Neural cell (in vitro differentiated cells): ENCODE data around the gene DCBLD1. TPM values are rescaled to one million over a fixed set of nuclear protein-coding genes. Genes with fewer than 3 reads are reported as not detected.

Source experiments
- H2AFZ ChIP-seq: fragments of 200-600, 300-800 bp; sonication (generic), shearing (Covaris generic); 2 replicates; pipeline ENCODE4 v1.6.0; 2014; ENCODE audit warnings: low read depth, mild to moderate bottlenecking, antibody characterized with exemption, low read length, moderate library complexity
- H3F3A ChIP-seq: fragments of 200-600 bp; shearing (Covaris generic); 2 replicates; pipeline ENCODE4 v1.6.1; 2016; ENCODE audit warnings: mild to moderate bottlenecking, moderate library complexity, mixed read lengths, antibody characterized with exemption, low read length; ENCODE audit not compliant: insufficient read depth, poor library complexity, severe bottlenecking
- H3K27ac ChIP-seq: fragments of 200-600, 300-800 bp; sonication (generic), shearing (Covaris generic); 2 replicates; pipeline ENCODE4 v1.5.1; 2014; ENCODE audit warnings: mild to moderate bottlenecking, low read length, moderate library complexity
- H3K27me3 ChIP-seq: fragments of 300-800, 200-600 bp; sonication (generic), shearing (Covaris generic); 2 replicates; pipeline ENCODE4 v1.6.0; 2014; ENCODE audit warnings: mild to moderate bottlenecking, low read depth, low read length, moderate library complexity; ENCODE audit not compliant: insufficient read depth
- H3K36me3 ChIP-seq: fragments of 300-800, 200-600 bp; sonication (generic), shearing (Covaris generic); 2 replicates; pipeline ENCODE4 v1.5.1; 2014; ENCODE audit warnings: mild to moderate bottlenecking, antibody characterized with exemption, low read length, moderate library complexity; ENCODE audit not compliant: insufficient read depth
- H3K4me2 ChIP-seq: fragments of 300-800, 200-600 bp; sonication (generic), shearing (Covaris generic); 2 replicates; pipeline ENCODE4 v1.6.0; 2014; ENCODE audit warnings: mild to moderate bottlenecking, low read length
- H3K4me3 ChIP-seq: fragments of 300-800, 200-600 bp; sonication (generic), shearing (Covaris generic); 2 replicates; pipeline ENCODE4 v1.5.1; 2014; ENCODE audit warnings: mild to moderate bottlenecking, low read length, moderate library complexity
- H3K79me2 ChIP-seq: fragments of 200-600 bp; shearing (Covaris generic); replicated peaks from 2 replicates; pipeline ENCODE4 v1.6.0; 2014; ENCODE audit warnings: mild to moderate bottlenecking, low read length, moderate library complexity; ENCODE audit not compliant: insufficient read depth
- H3K9ac ChIP-seq: fragments of 300-800, 200-600 bp; sonication (generic), shearing (Covaris generic); 2 replicates; pipeline ENCODE4 v1.6.1; 2016; ENCODE audit warnings: mild to moderate bottlenecking, low read length, mixed read lengths
- H3K9me2 ChIP-seq: fragments of 200-600 bp; shearing (Covaris generic); 2 replicates; pipeline ENCODE4 v1.6.1; 2016; ENCODE audit warnings: mild to moderate bottlenecking, low read length, mixed read lengths; ENCODE audit not compliant: insufficient read depth
- H3K9me3 ChIP-seq: fragments of 200-600, 300-800 bp; sonication (generic), shearing (Covaris generic); 2 replicates; pipeline ENCODE4 v1.6.1; 2016; ENCODE audit warnings: mild to moderate bottlenecking, mixed run types, low read length, moderate library complexity, mixed read lengths
- H4K20me1 ChIP-seq: fragments of 200-600 bp; shearing (Covaris generic); 2 replicates; pipeline ENCODE4 v1.6.1; 2016; ENCODE audit warnings: mild to moderate bottlenecking, mixed run types; ENCODE audit not compliant: insufficient read depth
- EP300 ChIP-seq: fragments of 450-650 bp; conservative IDR thresholded peaks from 2 replicates; pipeline ENCODE4 v1.6.1; 2014; ENCODE audit warnings: antibody characterized with exemption, mild to moderate bottlenecking, moderate library complexity; ENCODE audit not compliant: poor library complexity, severe bottlenecking
- EZH2 ChIP-seq: fragments of 200-600, 300-800 bp; shearing (Covaris generic), sonication (generic); IDR thresholded peaks from 2 replicates; pipeline ENCODE4 v1.6.1; 2014; ENCODE audit warnings: antibody characterized with exemption, low read length, borderline replicate concordance, mild to moderate bottlenecking; ENCODE audit not compliant: insufficient read depth, poor library complexity, severe bottlenecking
- MXI1 ChIP-seq: fragments of 450-650 bp; conservative IDR thresholded peaks from 2 replicates; pipeline ENCODE4 v1.6.1; 2014; ENCODE audit warnings: antibody characterized with exemption, mild to moderate bottlenecking; ENCODE audit not compliant: poor library complexity, severe bottlenecking
- POLR2AphosphoS5 ChIP-seq: IDR thresholded peaks from 2 replicates; pipeline ENCODE4 v1.6.1; 2012
- RAD21 ChIP-seq: fragments of 450-650 bp; conservative IDR thresholded peaks from 2 replicates; pipeline ENCODE4 v1.6.1; 2014; ENCODE audit warnings: antibody characterized with exemption, mild to moderate bottlenecking, moderate library complexity
- SMC3 ChIP-seq: fragments of 450-650 bp; conservative IDR thresholded peaks from 2 replicates; pipeline ENCODE4 v1.6.1; 2014; ENCODE audit warnings: antibody characterized with exemption, mild to moderate bottlenecking, moderate library complexity; ENCODE audit not compliant: poor library complexity
- TAF1 ChIP-seq: IDR thresholded peaks from 2 replicates; pipeline ENCODE4 v1.6.1; 2012; ENCODE audit warnings: low read depth
- polyA plus RNA-seq: library from polyadenylated mRNA; depleted of rRNA; stranded (reverse); fragments of >200 nt; gene quantifications from 2 replicates; pipeline ENCODE4 v1.2.3, GENCODE V29; 2014
- TF ChIP-seq, protein P1 (sequence below): fragments of 450-650 bp; IDR thresholded peaks from 2 replicates; pipeline ENCODE4 v1.5.1; 2014; ENCODE audit warnings: antibody characterized with exemption, mild to moderate bottlenecking, moderate library complexity; ENCODE audit not compliant: poor library complexity, severe bottlenecking
- TF ChIP-seq, protein P2 (sequence below): IDR thresholded peaks from 2 replicates; pipeline ENCODE4 v1.6.1; 2012; ENCODE audit warnings: borderline replicate concordance

DCBLD1 gene
- polyA plus RNA-seq, 1 donor from 2014 or later = 11.4 TPM

DNA sequence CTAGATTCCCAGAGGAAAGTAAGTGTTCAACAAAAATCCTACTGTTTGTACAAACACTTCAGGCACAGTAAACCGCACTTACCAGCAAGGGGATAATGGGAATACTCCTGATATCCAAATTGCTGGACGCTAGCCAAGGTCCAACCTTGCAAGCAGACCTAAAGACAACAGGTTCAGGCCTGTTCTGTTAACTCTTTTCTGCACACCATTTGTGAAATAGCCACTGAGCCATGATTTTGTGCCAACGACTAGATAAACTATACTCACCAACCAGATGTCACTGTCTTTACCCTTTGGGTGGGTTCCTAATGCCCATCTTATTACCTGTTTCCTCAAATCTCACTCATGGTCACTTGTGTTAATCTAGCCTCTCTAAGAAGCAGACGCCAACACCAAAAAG lies 76.3 kb downstream of the DCBLD1 start:
- H3F3A ChIP-seq = no peaks in the 10 kb centered on the region
- H2AFZ ChIP-seq = no peak overlapping the region
- no peaks in the 10 kb centered on the region for H3K79me2 ChIP-seq
- no peaks in the 10 kb centered on the region for H3K36me3 ChIP-seq
- no peak overlapping the region for H3K4me3 ChIP-seq
- no peak for TF ChIP-seq EP300
- TF ChIP-seq POLR2AphosphoS5 = no peak
- TF ChIP-seq TAF1 = no peak
- TF ChIP-seq, protein P1, sequence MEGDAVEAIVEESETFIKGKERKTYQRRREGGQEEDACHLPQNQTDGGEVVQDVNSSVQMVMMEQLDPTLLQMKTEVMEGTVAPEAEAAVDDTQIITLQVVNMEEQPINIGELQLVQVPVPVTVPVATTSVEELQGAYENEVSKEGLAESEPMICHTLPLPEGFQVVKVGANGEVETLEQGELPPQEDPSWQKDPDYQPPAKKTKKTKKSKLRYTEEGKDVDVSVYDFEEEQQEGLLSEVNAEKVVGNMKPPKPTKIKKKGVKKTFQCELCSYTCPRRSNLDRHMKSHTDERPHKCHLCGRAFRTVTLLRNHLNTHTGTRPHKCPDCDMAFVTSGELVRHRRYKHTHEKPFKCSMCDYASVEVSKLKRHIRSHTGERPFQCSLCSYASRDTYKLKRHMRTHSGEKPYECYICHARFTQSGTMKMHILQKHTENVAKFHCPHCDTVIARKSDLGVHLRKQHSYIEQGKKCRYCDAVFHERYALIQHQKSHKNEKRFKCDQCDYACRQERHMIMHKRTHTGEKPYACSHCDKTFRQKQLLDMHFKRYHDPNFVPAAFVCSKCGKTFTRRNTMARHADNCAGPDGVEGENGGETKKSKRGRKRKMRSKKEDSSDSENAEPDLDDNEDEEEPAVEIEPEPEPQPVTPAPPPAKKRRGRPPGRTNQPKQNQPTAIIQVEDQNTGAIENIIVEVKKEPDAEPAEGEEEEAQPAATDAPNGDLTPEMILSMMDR = no peak
- TF ChIP-seq, protein P2, sequence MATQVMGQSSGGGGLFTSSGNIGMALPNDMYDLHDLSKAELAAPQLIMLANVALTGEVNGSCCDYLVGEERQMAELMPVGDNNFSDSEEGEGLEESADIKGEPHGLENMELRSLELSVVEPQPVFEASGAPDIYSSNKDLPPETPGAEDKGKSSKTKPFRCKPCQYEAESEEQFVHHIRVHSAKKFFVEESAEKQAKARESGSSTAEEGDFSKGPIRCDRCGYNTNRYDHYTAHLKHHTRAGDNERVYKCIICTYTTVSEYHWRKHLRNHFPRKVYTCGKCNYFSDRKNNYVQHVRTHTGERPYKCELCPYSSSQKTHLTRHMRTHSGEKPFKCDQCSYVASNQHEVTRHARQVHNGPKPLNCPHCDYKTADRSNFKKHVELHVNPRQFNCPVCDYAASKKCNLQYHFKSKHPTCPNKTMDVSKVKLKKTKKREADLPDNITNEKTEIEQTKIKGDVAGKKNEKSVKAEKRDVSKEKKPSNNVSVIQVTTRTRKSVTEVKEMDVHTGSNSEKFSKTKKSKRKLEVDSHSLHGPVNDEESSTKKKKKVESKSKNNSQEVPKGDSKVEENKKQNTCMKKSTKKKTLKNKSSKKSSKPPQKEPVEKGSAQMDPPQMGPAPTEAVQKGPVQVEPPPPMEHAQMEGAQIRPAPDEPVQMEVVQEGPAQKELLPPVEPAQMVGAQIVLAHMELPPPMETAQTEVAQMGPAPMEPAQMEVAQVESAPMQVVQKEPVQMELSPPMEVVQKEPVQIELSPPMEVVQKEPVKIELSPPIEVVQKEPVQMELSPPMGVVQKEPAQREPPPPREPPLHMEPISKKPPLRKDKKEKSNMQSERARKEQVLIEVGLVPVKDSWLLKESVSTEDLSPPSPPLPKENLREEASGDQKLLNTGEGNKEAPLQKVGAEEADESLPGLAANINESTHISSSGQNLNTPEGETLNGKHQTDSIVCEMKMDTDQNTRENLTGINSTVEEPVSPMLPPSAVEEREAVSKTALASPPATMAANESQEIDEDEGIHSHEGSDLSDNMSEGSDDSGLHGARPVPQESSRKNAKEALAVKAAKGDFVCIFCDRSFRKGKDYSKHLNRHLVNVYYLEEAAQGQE = no peak
- no peak for TF ChIP-seq MXI1
- TF ChIP-seq SMC3 = no peak
- no peak for TF ChIP-seq RAD21
- no peaks in the 10 kb centered on the region for H3K9me3 ChIP-seq
- H4K20me1 ChIP-seq = no peaks in the 10 kb centered on the region
- no peak overlapping the region for H3K4me2 ChIP-seq
- H3K9me2 ChIP-seq = no peaks in the 10 kb centered on the region
- no peaks in the 10 kb centered on the region for H3K27me3 ChIP-seq
- no peak overlapping the region for H3K27ac ChIP-seq
- no peak overlapping the region for H3K9ac ChIP-seq

DNA sequence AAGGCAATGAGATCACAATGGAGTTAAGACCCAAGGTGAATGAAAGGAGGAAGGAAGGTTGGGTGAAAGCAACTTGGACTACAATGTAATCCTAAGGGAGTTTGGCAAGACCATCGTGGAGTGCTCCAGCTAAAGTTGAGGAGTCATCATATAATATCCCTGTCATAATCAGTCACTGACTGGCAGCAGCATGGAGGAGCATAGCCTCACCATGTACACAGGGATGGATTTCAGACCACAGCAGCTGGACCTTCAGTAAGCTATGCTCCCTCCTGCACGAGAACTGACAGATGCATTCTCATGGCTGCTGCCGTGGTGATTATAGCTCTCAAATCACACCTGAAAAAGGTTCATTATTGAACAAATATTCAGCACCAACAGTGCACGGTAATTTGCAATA lies 76.8 kb downstream of the DCBLD1 start:
- Histone ChIP-seq H3K27ac (no peak overlapping the region), H3F3A (no peaks in the 10 kb centered on the region), H3K9ac (no peak overlapping the region), H3K79me2 (no peaks in the 10 kb centered on the region), H3K36me3 (no peaks in the 10 kb centered on the region), H3K9me3 (no peaks in the 10 kb centered on the region), H2AFZ (no peak overlapping the region), H3K4me3 (no peak overlapping the region), H3K4me2 (no peak overlapping the region), H3K27me3 (no peaks in the 10 kb centered on the region), H4K20me1 (no peaks in the 10 kb centered on the region), H3K9me2 (no peaks in the 10 kb centered on the region)
- TF ChIP-seq TAF1 (no peak), EP300 (no peak), POLR2AphosphoS5 (no peak), MXI1 (no peak), EZH2 (no peak), RAD21 (no peak), SMC3 (no peak)
- TF ChIP-seq, protein P2 = no peak
- TF ChIP-seq, protein P1 = no peak
